ENCODE measurements around the gene CNPY4.

CNPY4 gene

GRCh38 chr7:100119072-100119969, at the start of gene CNPY4, which contains the start of gene TAF6:
TSS of gene CNPY4 (plus strand) at chr7:100119634. CDS start at chr7:100119745, 111 bp downstream.
TSS of gene TAF6 (minus strand) at chr7:100119358. CDS start at chr7:100114209, 5,149 bp downstream.
- DNase-seq (ENCODE audit: low read depth in 4 of 4, low spot score in 1 of 4): peak; percentile 86 to 94 (median 92)

GRCh38 chr7:100069991-100070390, 49.4 kb upstream of the CNPY4 start:
- no peak for DNase-seq (ENCODE audit: low read depth in 4 of 4, low spot score in 1 of 4)

GRCh38 chr7:100071018-100071723, 48.3 kb upstream of the CNPY4 start:
- DNase-seq (ENCODE audit: low read depth in 4 of 4, low spot score in 1 of 4): no peak

- no peak for DNase-seq (ENCODE audit: low read depth in 4 of 4, low spot score in 1 of 4)
These were observed 47.0 kb upstream of the CNPY4 start for GRCh38 chr7:100072462-100072861.

GRCh38 chr7:100074841-100075240, 44.6 kb upstream of the CNPY4 start:
- DNase-seq (ENCODE audit: low read depth in 4 of 4, low spot score in 1 of 4): no peak

- no peak for DNase-seq (ENCODE audit: low read depth in 4 of 4, low spot score in 1 of 4)
These were observed 44.0 kb upstream of the CNPY4 start for GRCh38 chr7:100075418-100075817.

- DNase-seq (ENCODE audit: low read depth in 4 of 4, low spot score in 1 of 4): no peak
These were observed 42.2 kb upstream of the CNPY4 start for GRCh38 chr7:100077205-100077604.

- no peak for DNase-seq (ENCODE audit: low read depth in 4 of 4, low spot score in 1 of 4)
These were observed 40.3 kb upstream of the CNPY4 start for GRCh38 chr7:100079024-100079560.

GRCh38 chr7:100080907-100081534, 38.4 kb upstream of the CNPY4 start:
- no peak for DNase-seq (ENCODE audit: low read depth in 4 of 4, low spot score in 1 of 4)

- peak; percentile 92 to 97 (median 94) for DNase-seq (ENCODE audit: low read depth in 4 of 4, low spot score in 1 of 4)
These were observed 37.8 kb upstream of the CNPY4 start, which contains the start of gene ZNF3 for GRCh38 chr7:100081535-100082102. TSS of gene ZNF3 (minus strand) at chr7:100081723. CDS start at chr7:100077357, 4,366 bp downstream.

- no peak for DNase-seq (ENCODE audit: low read depth in 4 of 4, low spot score in 1 of 4)
These were observed 36.5 kb upstream of the CNPY4 start for GRCh38 chr7:100082978-100083377.

GRCh38 chr7:100085515-100085914, 33.9 kb upstream of the CNPY4 start:
- DNase-seq (ENCODE audit: low read depth in 4 of 4, low spot score in 1 of 4): no peak

GRCh38 chr7:100087055-100087750, 32.2 kb upstream of the CNPY4 start:
- no peak for DNase-seq (ENCODE audit: low read depth in 4 of 4, low spot score in 1 of 4)

- no peak for DNase-seq (ENCODE audit: low read depth in 4 of 4, low spot score in 1 of 4)
These were observed 31.3 kb upstream of the CNPY4 start for GRCh38 chr7:100088095-100088620.

GRCh38 chr7:100088621-100089457, 30.6 kb upstream of the CNPY4 start, which contains the start of gene COPS6:
TSS of gene COPS6 (plus strand) at chr7:100088969. CDS start at chr7:100088991, 22 bp downstream.
- DNase-seq (ENCODE audit: low read depth in 4 of 4, low spot score in 1 of 4): peak; percentile 82 to 88 (median 84)

- DNase-seq (ENCODE audit: low read depth in 4 of 4, low spot score in 1 of 4): no peak
These were observed 29.8 kb upstream of the CNPY4 start for GRCh38 chr7:100089458-100090196.

GRCh38 chr7:100090527-100091410, 28.7 kb upstream of the CNPY4 start:
- no peak for DNase-seq (ENCODE audit: low read depth in 4 of 4, low spot score in 1 of 4)

Data from stimulated activated CD4-positive, alpha-beta T cell treated with anti-CD3 and anti-CD28 coated beads, Interleukin-1b, Interleukin-23, amount 100 ng/mL, for 24 hours (primary cell).